C4-2B (cell line): ENCODE results near the gene RNF13.

Experiments used
- H3K27ac ChIP-seq: fragments of 450-650 bp; 2 replicates; pipeline ENCODE4 v1.5.1; 2017
- CTCF ChIP-seq: fragments of 450-650 bp; conservative IDR thresholded peaks from 2 replicates; pipeline ENCODE4 v1.5.1; 2017; ENCODE audit warnings: mild to moderate bottlenecking
- ZFX ChIP-seq: fragments of 450-650 bp; IDR thresholded peaks from 2 replicates; pipeline ENCODE4 v1.6.1; 2017

Gene RNF13

GRCh38 chr3:149771652-149772271 lies 41.3 kb upstream of the RNF13 start:
- TF ChIP-seq ZFX = no peak
- peak; percentile 97 for TF ChIP-seq CTCF
- no peak overlapping the region for H3K27ac ChIP-seq

- H3K27ac ChIP-seq = no peak overlapping the region
- no peak for TF ChIP-seq CTCF
- no peak for TF ChIP-seq ZFX
Measured at GRCh38 chr3:149772861-149773260, 40.2 kb upstream of the RNF13 start.

- H3K27ac ChIP-seq = no peak overlapping the region
- TF ChIP-seq ZFX (no peak), CTCF (no peak)
Measured at GRCh38 chr3:149776170-149776569, 36.8 kb upstream of the RNF13 start.

- TF ChIP-seq ZFX = no peak
- no peak for TF ChIP-seq CTCF
- H3K27ac ChIP-seq = no peak overlapping the region
Measured at GRCh38 chr3:149777414-149778214, 35.4 kb upstream of the RNF13 start.

GRCh38 chr3:149781211-149781610 lies 31.8 kb upstream of the RNF13 start:
- no peak for TF ChIP-seq CTCF
- no peak for TF ChIP-seq ZFX
- no peak overlapping the region for H3K27ac ChIP-seq

- TF ChIP-seq CTCF (no peak), ZFX (no peak)
- H3K27ac ChIP-seq = no peak overlapping the region
Measured at GRCh38 chr3:149781741-149782140, 31.3 kb upstream of the RNF13 start.

- H3K27ac ChIP-seq = no peak overlapping the region
- no peak for TF ChIP-seq CTCF
Measured at GRCh38 chr3:149783576-149783975, 29.4 kb upstream of the RNF13 start.
